Tibial nerve (tissue), 4 donors: ENCODE measurements around the gene DFFB. TPM values are rescaled to one million over a fixed set of nuclear protein-coding genes. Genes with fewer than 3 reads are reported as not detected.

Experiments
- DNase-seq, 2 donors: peaks; one replicate each; pipeline ENCODE4 v3.0.0-alpha.2; 2019; ENCODE audit warnings: low spot score in 2 of 2
- H3K27ac ChIP-seq, 4 donors: fragments of 200-600 bp; sonication (generic) in 3 of 4; one replicate each; pipeline ENCODE4 v1.5.1; 2017 to 2019; ENCODE audit warnings: mild to moderate bottlenecking in 1 of 4
- H3K27me3 ChIP-seq, 2 donors: fragments of 200-600 bp; sonication (generic) in 1 of 2; one replicate each; pipeline versions ENCODE4 v1.5.1 to v1.6.0; 2017 to 2019
- H3K36me3 ChIP-seq, 3 donors: fragments of 200-600 bp; sonication (generic); one replicate each; pipeline ENCODE4 v1.5.1; 2018 to 2019
- H3K4me1 ChIP-seq, 4 donors: fragments of 200-600 bp; sonication (generic) in 3 of 4; one replicate each; pipeline ENCODE4 v1.5.1; 2017 to 2019
- H3K4me3 ChIP-seq, 4 donors: fragments of 200-600 bp; sonication (generic) in 3 of 4; one replicate each; pipeline ENCODE4 v1.5.1; 2017 to 2019; ENCODE audit warnings: mild to moderate bottlenecking in 1 of 4, moderate library complexity in 1 of 4
- H3K9me3 ChIP-seq, 4 donors: fragments of 200-600 bp; sonication (generic) in 3 of 4; one replicate each; pipeline ENCODE4 v1.5.1; 2017 to 2019
- EP300 ChIP-seq, 2 donors: sonication (generic); formaldehyde crosslinking; IDR thresholded peaks; one replicate each; pipeline ENCODE4 v1.6.1; 2017; ENCODE audit warnings: antibody characterized with exemption in 2 of 2, mild to moderate bottlenecking in 1 of 2
- POLR2A ChIP-seq, 2 donors: fragments of 450-650 bp; IDR thresholded peaks; one replicate each; pipeline ENCODE4 v1.6.1; 2017; ENCODE audit warnings: antibody characterized with exemption in 2 of 2, mild to moderate bottlenecking in 2 of 2, moderate library complexity in 2 of 2
- WGBS, 2 donors: methylation state at CpG; one replicate each; pipeline ENCODE4 v1.1.5; 2018; 5-methylcytosine and 5-hydroxymethylcytosine counted together
- total RNA-seq, 4 donors: library from RNA; depleted of rRNA; stranded (reverse); fragments of >200 nt; gene quantifications; one replicate each; pipeline ENCODE4 v1.1.0, GENCODE V29; 2016
- TF ChIP-seq, protein P1 (sequence below), 5 experiments: fragments of 200-600 bp in 3 of 5; fragments of 450-650 bp in 2 of 5; sonication (generic) in 3 of 5; IDR thresholded peaks; one replicate each; pipeline ENCODE4 v1.5.1; 2016 to 2019; ENCODE audit warnings: antibody characterized with exemption in 5 of 5, mild to moderate bottlenecking in 3 of 5, moderate library complexity in 2 of 5

Gene DFFB
- total RNA-seq, 4 donors from 2014 or later = 7.0 to 17.7 (median 15.2) TPM

GRCh38 chr1:3924825-3925220, 67.5 kb downstream of the DFFB start:
- TF ChIP-seq POLR2A (IDR thresholded peaks at IDR 0.05) (no peak), EP300 (IDR thresholded peaks at IDR 0.05) (no peak)
- TF ChIP-seq, protein P1, sequence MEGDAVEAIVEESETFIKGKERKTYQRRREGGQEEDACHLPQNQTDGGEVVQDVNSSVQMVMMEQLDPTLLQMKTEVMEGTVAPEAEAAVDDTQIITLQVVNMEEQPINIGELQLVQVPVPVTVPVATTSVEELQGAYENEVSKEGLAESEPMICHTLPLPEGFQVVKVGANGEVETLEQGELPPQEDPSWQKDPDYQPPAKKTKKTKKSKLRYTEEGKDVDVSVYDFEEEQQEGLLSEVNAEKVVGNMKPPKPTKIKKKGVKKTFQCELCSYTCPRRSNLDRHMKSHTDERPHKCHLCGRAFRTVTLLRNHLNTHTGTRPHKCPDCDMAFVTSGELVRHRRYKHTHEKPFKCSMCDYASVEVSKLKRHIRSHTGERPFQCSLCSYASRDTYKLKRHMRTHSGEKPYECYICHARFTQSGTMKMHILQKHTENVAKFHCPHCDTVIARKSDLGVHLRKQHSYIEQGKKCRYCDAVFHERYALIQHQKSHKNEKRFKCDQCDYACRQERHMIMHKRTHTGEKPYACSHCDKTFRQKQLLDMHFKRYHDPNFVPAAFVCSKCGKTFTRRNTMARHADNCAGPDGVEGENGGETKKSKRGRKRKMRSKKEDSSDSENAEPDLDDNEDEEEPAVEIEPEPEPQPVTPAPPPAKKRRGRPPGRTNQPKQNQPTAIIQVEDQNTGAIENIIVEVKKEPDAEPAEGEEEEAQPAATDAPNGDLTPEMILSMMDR (IDR thresholded peaks at IDR 0.05) = no peak
- no peak for DNase-seq
- H3K4me1 ChIP-seq = peaks cover 0 to 3% (median 0%) of the 10 kb centered on the region in 4 donors
- no peaks in the 10 kb centered on the region for H3K36me3 ChIP-seq
- WGBS, 2 donors = 15 to 33% methylated on average over 3 of the region's 3 CpGs
- H3K4me3 ChIP-seq = no peak overlapping the region
- no peaks in the 10 kb centered on the region for H3K9me3 ChIP-seq
- no peak overlapping the region for H3K27ac ChIP-seq
- H3K27me3 ChIP-seq = peaks cover 0 to 11% of the 10 kb centered on the region in 2 donors

GRCh38 chr1:3925256-3925655, 68.0 kb downstream of the DFFB start:
- H3K27ac ChIP-seq = no peak overlapping the region
- H3K4me1 ChIP-seq = peaks cover 0 to 3% (median 0%) of the 10 kb centered on the region in 4 donors
- no peak for DNase-seq
- no peaks in the 10 kb centered on the region for H3K36me3 ChIP-seq
- no peaks in the 10 kb centered on the region for H3K9me3 ChIP-seq
- 86 to 87% methylated on average over 12 of the region's 12 CpGs for WGBS, 2 donors
- peaks cover 0 to 11% of the 10 kb centered on the region in 2 donors for H3K27me3 ChIP-seq
- H3K4me3 ChIP-seq = no peak overlapping the region
- no peak for TF ChIP-seq POLR2A (IDR thresholded peaks at IDR 0.05)

DNA sequence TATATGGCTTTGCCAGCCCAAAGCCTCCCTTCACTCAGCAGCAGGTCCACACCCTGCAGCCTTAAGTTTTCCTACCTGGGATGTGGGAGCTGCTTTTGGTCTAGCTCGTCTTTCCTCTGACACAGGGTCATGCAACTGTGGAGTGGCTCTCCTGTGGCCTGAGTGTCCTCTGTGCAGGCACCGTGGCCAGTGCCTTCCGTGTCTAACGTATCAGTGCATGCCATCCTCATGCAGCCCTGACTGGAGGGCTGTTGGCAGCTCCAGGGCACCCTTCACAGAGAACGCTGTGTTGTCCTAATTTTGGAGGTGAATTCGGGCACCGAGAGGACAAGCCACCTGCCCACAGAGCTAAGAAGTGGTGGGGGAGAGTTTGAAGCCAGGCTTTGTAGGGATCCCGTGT, 68.5 kb downstream of the DFFB start:
- WGBS, 2 donors = 79 to 80% methylated on average over 8 of the region's 8 CpGs
- peaks cover 0 to 3% (median 0%) of the 10 kb centered on the region in 4 donors for H3K4me1 ChIP-seq

DNA sequence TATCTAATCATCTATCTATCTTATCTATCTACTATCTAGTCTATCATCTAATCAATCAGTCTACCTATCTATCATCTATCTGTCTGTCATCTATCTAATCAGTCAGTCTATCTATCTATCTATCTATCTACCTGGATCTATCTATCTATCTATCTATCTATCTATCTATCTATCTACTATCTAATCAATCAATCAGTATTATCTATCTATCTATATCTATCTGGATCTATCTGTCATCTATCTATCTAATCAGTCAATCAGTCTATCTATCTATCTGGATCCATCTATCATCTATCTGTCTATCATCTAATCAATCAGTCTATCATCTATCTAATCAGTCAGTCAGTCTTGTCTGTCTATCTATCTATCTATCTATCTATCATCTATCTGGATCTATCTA, 69.7 kb downstream of the DFFB start:
- no peaks in the 10 kb centered on the region for H3K36me3 ChIP-seq
- peaks cover 0 to 3% (median 0%) of the 10 kb centered on the region in 4 donors for H3K4me1 ChIP-seq
- TF ChIP-seq, protein P1 (IDR thresholded peaks at IDR 0.05) = no peak
- TF ChIP-seq EP300 (IDR thresholded peaks at IDR 0.05) (no peak), POLR2A (IDR thresholded peaks at IDR 0.05) (no peak)
- no peaks in the 10 kb centered on the region for H3K9me3 ChIP-seq
- no peak for DNase-seq
- peaks cover 0 to 19% of the 10 kb centered on the region in 2 donors for H3K27me3 ChIP-seq
- no peak overlapping the region for H3K4me3 ChIP-seq
- H3K27ac ChIP-seq = no peak overlapping the region

More for the DNA sequence above, 68.5 kb downstream of the DFFB start:
- Histone ChIP-seq H3K27me3 (peaks cover 0 to 11% of the 10 kb centered on the region in 2 donors), H3K36me3 (no peaks in the 10 kb centered on the region), H3K9me3 (no peaks in the 10 kb centered on the region), H3K27ac (no peak overlapping the region), H3K4me3 (no peak overlapping the region)
- no peak for TF ChIP-seq POLR2A (IDR thresholded peaks at IDR 0.05)
- TF ChIP-seq EP300 (IDR thresholded peaks at IDR 0.05) = no peak
- TF ChIP-seq, protein P1 (IDR thresholded peaks at IDR 0.05) = no peak
- DNase-seq = no peak

- peaks cover 0 to 3% (median 0%) of the 10 kb centered on the region in 4 donors for H3K9me3 ChIP-seq
- no peak overlapping the region for H3K4me3 ChIP-seq
- no peaks in the 10 kb centered on the region for H3K4me1 ChIP-seq
- H3K27me3 ChIP-seq = peaks cover 0 to 19% of the 10 kb centered on the region in 2 donors
- no peaks in the 10 kb centered on the region for H3K36me3 ChIP-seq
- DNase-seq = no peak
- 56 to 59% methylated on average over 6 to 11 of the region's 11 CpGs for WGBS, 2 donors
- no peak overlapping the region for H3K27ac ChIP-seq
- TF ChIP-seq POLR2A (IDR thresholded peaks at IDR 0.05) = no peak
- TF ChIP-seq, protein P1 (IDR thresholded peaks at IDR 0.05) = no peak
- no peak for TF ChIP-seq EP300 (IDR thresholded peaks at IDR 0.05)
These were observed 71.3 kb downstream of the DFFB start for GRCh38 chr1:3928586-3928985.

DNA sequence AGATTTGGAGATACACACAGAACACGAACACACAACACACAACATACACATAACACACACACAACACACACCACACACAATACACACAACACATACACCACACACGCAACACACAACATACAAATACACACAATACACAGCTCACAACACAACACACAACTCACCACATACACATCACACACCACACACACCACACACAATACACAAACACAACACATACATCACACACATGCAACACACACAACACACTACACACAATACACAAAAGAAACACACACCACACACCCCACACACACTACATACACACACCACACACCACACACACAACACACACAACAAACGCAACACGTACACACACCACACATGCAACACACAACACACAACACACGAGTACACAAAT, 71.8 kb downstream of the DFFB start:
- Histone ChIP-seq H3K36me3 (no peaks in the 10 kb centered on the region), H3K27me3 (peaks cover 0 to 19% of the 10 kb centered on the region in 2 donors), H3K27ac (no peak overlapping the region), H3K4me3 (no peak overlapping the region), H3K4me1 (no peaks in the 10 kb centered on the region), H3K9me3 (peaks cover 0 to 7% (median 0%) of the 10 kb centered on the region in 4 donors)
- TF ChIP-seq, protein P1 (IDR thresholded peaks at IDR 0.05) = no peak
- TF ChIP-seq POLR2A (IDR thresholded peaks at IDR 0.05) = no peak
- TF ChIP-seq EP300 (IDR thresholded peaks at IDR 0.05) = no peak
- whole genome bisulfite sequencing, 2 donors = 71 to 72% methylated on average over 5 of the region's 5 CpGs
- no peak for DNase-seq
